C4-2B (cell line): ENCODE data around the gene RTN3.
"Not testable (repeated sequence)": the region's sequence is repeated elsewhere in the genome, so short reads cannot be mapped to it uniquely, and the experiment has no call there.

Experiments used
- H3K27ac ChIP-seq: fragments of 450-650 bp; 2 replicates; pipeline ENCODE4 v1.5.1; 2017
- CTCF ChIP-seq: fragments of 450-650 bp; conservative IDR thresholded peaks from 2 replicates; pipeline ENCODE4 v1.5.1; 2017; ENCODE audit warnings: mild to moderate bottlenecking
- ZFX ChIP-seq: fragments of 450-650 bp; IDR thresholded peaks from 2 replicates; pipeline ENCODE4 v1.6.1; 2017

RTN3 gene

GRCh38 chr11:63770763-63771162 lies 89.5 kb downstream of the RTN3 start:
- TF ChIP-seq ZFX (no peak), CTCF (no peak)
- no peak overlapping the region for H3K27ac ChIP-seq

- H3K27ac ChIP-seq = not testable (repeated sequence)
Observed at GRCh38 chr11:63771741-63772318, 90.5 kb downstream of the RTN3 start.

GRCh38 chr11:63775191-63775590 lies 93.9 kb downstream of the RTN3 start:
- TF ChIP-seq CTCF = no peak
- TF ChIP-seq ZFX = no peak
- no peak overlapping the region for H3K27ac ChIP-seq

- H3K27ac ChIP-seq = no peak overlapping the region
- no peak for TF ChIP-seq ZFX
- TF ChIP-seq CTCF = no peak
Observed at GRCh38 chr11:63779039-63779438, 97.7 kb downstream of the RTN3 start.

GRCh38 chr11:63782749-63783148 lies 101.4 kb downstream of the RTN3 start:
- TF ChIP-seq ZFX (no peak), CTCF (no peak)
- no peak overlapping the region for H3K27ac ChIP-seq

- H3K27ac ChIP-seq = no peak overlapping the region
- TF ChIP-seq ZFX = no peak
- TF ChIP-seq CTCF = no peak
Observed at GRCh38 chr11:63783925-63784592, 102.8 kb downstream of the RTN3 start.

- TF ChIP-seq ZFX (no peak), CTCF (no peak)
- H3K27ac ChIP-seq = no peak overlapping the region
Observed at GRCh38 chr11:63785823-63786222, 104.5 kb downstream of the RTN3 start.

- no peak overlapping the region for H3K27ac ChIP-seq
- no peak for TF ChIP-seq ZFX
- TF ChIP-seq CTCF = no peak
Observed at GRCh38 chr11:63791495-63792167, 110.3 kb downstream of the RTN3 start.
